ENCODE data around the gene FAM111A. TPM values are rescaled to one million over a fixed set of nuclear protein-coding genes. Genes with fewer than 3 reads are reported as not detected.
"Not testable (repeated sequence)": the region's sequence is repeated elsewhere in the genome, so short reads cannot be mapped to it uniquely, and the experiment has no call there.

FAM111A gene
- total RNA-seq, 1 experiment from 2014 or later, result 20.1 TPM

- H3K79me1 ChIP-seq (ENCODE audit: insufficient read depth, low read depth, low read length, poor library complexity, severe bottlenecking); H3K27me3 ChIP-seq (ENCODE audit: insufficient read depth, low read length); H2BK15ac ChIP-seq (ENCODE audit: low read depth, low read length); H4K91ac ChIP-seq (ENCODE audit: insufficient read length, low read depth, low read length); H2BK12ac ChIP-seq (ENCODE audit: insufficient read length, low read depth, low read length); H3T11ph ChIP-seq (ENCODE audit: low read length); H3K56ac ChIP-seq (ENCODE audit: insufficient read length, low read depth, low read length); H3K9ac ChIP-seq (ENCODE audit: extremely low read depth, insufficient read length, low read length); H3K36me3 Mint-ChIP-seq (ENCODE audit: insufficient read depth in 1 of 3, low read depth in 3 of 3); H2BK5ac ChIP-seq (ENCODE audit: insufficient read length, low read length); H3K9me3 ChIP-seq (ENCODE audit: control insufficient read depth, low read depth, low read length); H4K20me1 ChIP-seq (ENCODE audit: control insufficient read depth, insufficient read depth, insufficient read length); H3K4ac ChIP-seq (ENCODE audit: low read depth, low read length); H2AK5ac ChIP-seq (ENCODE audit: insufficient read length, low read length); H3K23ac ChIP-seq (ENCODE audit: insufficient read length, low read depth, low read length); H2BK120ac ChIP-seq (ENCODE audit: low read depth, low read length, poor library complexity, severe bottlenecking); H3K9me3 Mint-ChIP-seq; H3K79me2 ChIP-seq (ENCODE audit: insufficient read depth, low read length); H4K8ac ChIP-seq (replicated peaks; ENCODE audit: insufficient read length, low read depth, low read length); H3K23me2 ChIP-seq (ENCODE audit: insufficient read length, low read depth, low read length, poor library complexity, severe bottlenecking); H3K27me3 Mint-ChIP-seq (ENCODE audit: low read depth); H2BK20ac ChIP-seq (ENCODE audit: low read depth, low read length, poor library complexity, severe bottlenecking); H3K27ac ChIP-seq (ENCODE audit: insufficient read length, low read depth, low read length); H3K14ac ChIP-seq (ENCODE audit: insufficient read depth, low read length); H3K18ac ChIP-seq (ENCODE audit: insufficient read length, low read depth, low read length); H4K5ac ChIP-seq (ENCODE audit: insufficient read length, low read depth, low read length); H3K4me1 ChIP-seq (ENCODE audit: insufficient read depth, low read length); H2AFZ ChIP-seq (ENCODE audit: low read length): not testable (repeated sequence)
- H3K27ac Mint-ChIP-seq, result peak overlapping the region; percentile 38 to 62 (median 47); a peak in 5 of 7 replicates
- peaks cover 64 to 66% of the 10 kb centered on the region in 2 experiments for H3K4me1 Mint-ChIP-seq
- no CpG with 5 or more reads among the region's 1 CpG for WGBS (ENCODE audit: extremely low coverage, insufficient read length, low lambda C conversion rate)
- DNase-seq, result peak; percentile 54
- peak overlapping the region; percentile 16 to 32; a peak in 2 of 5 replicates for H3K4me3 Mint-ChIP-seq
- peak overlapping the region; percentile 66 for H3K4me2 ChIP-seq (ENCODE audit: insufficient read depth, insufficient read length, low read length)
Observed at GRCh38 chr11:59095225-59095624, 47.4 kb upstream of the FAM111A start.

GRCh38 chr11:59095972-59096575 lies 46.6 kb upstream of the FAM111A start:
- H3K27me3 ChIP-seq (ENCODE audit: insufficient read depth, low read length); H3K36me3 Mint-ChIP-seq (ENCODE audit: insufficient read depth in 1 of 3, low read depth in 3 of 3); H2BK12ac ChIP-seq (ENCODE audit: insufficient read length, low read depth, low read length); H3K18ac ChIP-seq (ENCODE audit: insufficient read length, low read depth, low read length); H3K56ac ChIP-seq (ENCODE audit: insufficient read length, low read depth, low read length); H3K79me2 ChIP-seq (ENCODE audit: insufficient read depth, low read length); H3K4me2 ChIP-seq (ENCODE audit: insufficient read depth, insufficient read length, low read length); H2BK15ac ChIP-seq (ENCODE audit: low read depth, low read length); H3K27me3 Mint-ChIP-seq (ENCODE audit: low read depth); H4K91ac ChIP-seq (ENCODE audit: insufficient read length, low read depth, low read length); H3K4me1 ChIP-seq (ENCODE audit: insufficient read depth, low read length); H2BK5ac ChIP-seq (ENCODE audit: insufficient read length, low read length); H4K5ac ChIP-seq (ENCODE audit: insufficient read length, low read depth, low read length); H3T11ph ChIP-seq (ENCODE audit: low read length); H3K9me3 ChIP-seq (ENCODE audit: control insufficient read depth, low read depth, low read length); H4K8ac ChIP-seq (replicated peaks; ENCODE audit: insufficient read length, low read depth, low read length); H3K14ac ChIP-seq (ENCODE audit: insufficient read depth, low read length); H2BK120ac ChIP-seq (ENCODE audit: low read depth, low read length, poor library complexity, severe bottlenecking); H3K23me2 ChIP-seq (ENCODE audit: insufficient read length, low read depth, low read length, poor library complexity, severe bottlenecking); H3K23ac ChIP-seq (ENCODE audit: insufficient read length, low read depth, low read length); H3K27ac ChIP-seq (ENCODE audit: insufficient read length, low read depth, low read length); H2AK5ac ChIP-seq (ENCODE audit: insufficient read length, low read length); H3K79me1 ChIP-seq (ENCODE audit: insufficient read depth, low read depth, low read length, poor library complexity, severe bottlenecking); H3K4ac ChIP-seq (ENCODE audit: low read depth, low read length); H3K9ac ChIP-seq (ENCODE audit: extremely low read depth, insufficient read length, low read length); H3K9me3 Mint-ChIP-seq; H2BK20ac ChIP-seq (ENCODE audit: low read depth, low read length, poor library complexity, severe bottlenecking); H2AFZ ChIP-seq (ENCODE audit: low read length); DNase-seq; H4K20me1 ChIP-seq (ENCODE audit: control insufficient read depth, insufficient read depth, insufficient read length): not testable (repeated sequence)
- Mint-ChIP-seq H3K4me1 (peaks cover 67 to 70% of the 10 kb centered on the region in 2 experiments), H3K27ac (peak overlapping the region in 1 of 3 experiments; percentile 6; a peak in 1 of 7 replicates), H3K4me3 (peak overlapping the region in 1 of 2 experiments; percentile 1; a peak in 1 of 5 replicates)
- no CpG with 5 or more reads among the region's 5 CpGs for WGBS (ENCODE audit: extremely low coverage, insufficient read length, low lambda C conversion rate)
